Skeletal muscle tissue (tissue), 4 donors: ENCODE data around the gene TRIO. TPM values are rescaled to one million over a fixed set of nuclear protein-coding genes. Genes with fewer than 3 reads are reported as not detected.
A peak's percentile ranks its signal among the peaks of the same experiment; 100 is the strongest.

Source experiments
- H3K27ac ChIP-seq: one replicate; pipeline ENCODE4 v1.7.0; 2013; ENCODE audit warnings: mild to moderate bottlenecking, low read depth, low read length, inconsistent platforms
- H3K27me3 ChIP-seq, 3 donors: one replicate each; pipeline ENCODE4 v1.7.0; 2013; ENCODE audit warnings: low read length in 3 of 3; ENCODE audit not compliant: control insufficient read depth in 3 of 3, insufficient read depth in 3 of 3
- H3K36me3 ChIP-seq, 3 donors: one replicate each; pipeline ENCODE4 v1.7.0; 2013; ENCODE audit warnings: low read length in 3 of 3; ENCODE audit not compliant: control insufficient read depth in 3 of 3, insufficient read depth in 3 of 3
- H3K4me1 ChIP-seq, 3 donors: one replicate each; pipeline ENCODE4 v1.7.0; 2013; ENCODE audit warnings: low read length in 3 of 3, mild to moderate bottlenecking in 3 of 3; ENCODE audit not compliant: control insufficient read depth in 3 of 3, insufficient read depth in 3 of 3
- H3K4me3 ChIP-seq, 3 donors: one replicate each; pipeline ENCODE4 v1.7.0; 2013; ENCODE audit warnings: low read length in 3 of 3
- H3K9ac ChIP-seq, 3 donors: one replicate each; pipeline ENCODE4 v1.7.0; 2013; ENCODE audit warnings: low read length in 3 of 3, mild to moderate bottlenecking in 3 of 3, moderate library complexity in 2 of 3, low read depth in 1 of 3
- H3K9me3 ChIP-seq, 3 donors: one replicate each; pipeline ENCODE4 v1.7.0; 2013; ENCODE audit warnings: low read length in 3 of 3; ENCODE audit not compliant: control insufficient read depth in 3 of 3
- total RNA-seq: library from RNA; depleted of rRNA; stranded (reverse); fragments of >200 nt; gene quantifications from one replicate; pipeline ENCODE4 v1.2.3, GENCODE V29; 2014
- donor health status: Osteomylitis.

The TRIO gene
- total RNA-seq, 1 donor from 2014 or later, result 200 TPM

DNA sequence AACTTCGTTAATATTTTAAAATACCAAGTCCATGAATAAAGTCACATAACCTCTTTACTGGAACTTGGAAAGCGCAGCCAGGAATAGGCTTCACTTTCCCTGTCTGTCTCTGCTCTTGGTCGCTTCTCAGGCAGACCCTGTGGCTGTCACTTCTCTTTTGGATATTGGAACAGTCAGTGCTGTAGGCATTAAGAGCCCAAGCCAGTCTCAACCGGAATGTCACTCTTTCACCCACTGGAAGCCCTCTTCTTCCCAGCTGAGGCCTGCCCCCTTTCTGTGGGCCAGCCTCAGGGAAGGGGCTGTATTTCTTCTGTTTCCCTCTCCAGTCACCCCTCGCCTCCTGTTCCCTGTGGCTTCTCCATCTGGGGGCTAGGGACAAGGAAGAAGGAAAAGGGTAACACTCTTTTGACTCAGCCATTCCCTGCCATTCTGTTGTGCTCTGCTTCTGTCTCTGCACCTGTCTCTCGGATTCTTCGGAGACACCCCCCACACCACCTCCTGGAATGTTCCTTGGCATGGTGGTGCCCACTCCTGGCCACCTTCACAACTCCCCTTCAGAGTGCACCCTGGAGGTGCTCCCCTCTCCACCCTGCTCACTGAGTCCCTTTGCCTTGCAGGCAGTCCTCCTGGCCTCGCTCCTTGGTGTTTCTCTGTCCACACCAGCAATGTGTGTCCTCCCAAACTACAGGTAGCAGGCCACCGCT, 103.4 kb downstream of the TRIO start:
- peaks cover 44 to 59% (median 52%) of the 10 kb centered on the region in 3 donors for H3K4me1 ChIP-seq

GRCh38 chr5:14247054-14247386, 103.9 kb downstream of the TRIO start:
- peaks cover 47 to 62% (median 49%) of the 10 kb centered on the region in 3 donors for H3K4me1 ChIP-seq
- no peaks in the 10 kb centered on the region for H3K36me3 ChIP-seq
- no peak overlapping the region for H3K27ac ChIP-seq
- no peak overlapping the region for H3K9ac ChIP-seq
- no peaks in the 10 kb centered on the region for H3K9me3 ChIP-seq
- H3K27me3 ChIP-seq, result no peaks in the 10 kb centered on the region
- H3K4me3 ChIP-seq, result no peak overlapping the region

More for the DNA sequence above, 103.4 kb downstream of the TRIO start:
- Histone ChIP-seq H3K4me3 (no peak overlapping the region), H3K9me3 (no peaks in the 10 kb centered on the region), H3K36me3 (no peaks in the 10 kb centered on the region), H3K27ac (no peak overlapping the region), H3K9ac (peak overlapping the region in 2 of 3 donors; percentile 45 to 51), H3K27me3 (no peaks in the 10 kb centered on the region)

GRCh38 chr5:14249258-14250082, 106.3 kb downstream of the TRIO start:
- Histone ChIP-seq H3K36me3 (no peaks in the 10 kb centered on the region), H3K9ac (no peak overlapping the region), H3K4me3 (no peak overlapping the region), H3K27me3 (no peaks in the 10 kb centered on the region), H3K9me3 (no peaks in the 10 kb centered on the region), H3K27ac (no peak overlapping the region), H3K4me1 (peaks cover 38 to 49% (median 46%) of the 10 kb centered on the region in 3 donors)

GRCh38 chr5:14250084-14250695, 107.0 kb downstream of the TRIO start:
- Histone ChIP-seq H3K4me1 (peaks cover 31 to 44% (median 40%) of the 10 kb centered on the region in 3 donors), H3K9ac (peak overlapping the region in 2 of 3 donors; percentile 17 to 36), H3K36me3 (no peaks in the 10 kb centered on the region), H3K27ac (peak overlapping the region; percentile 60), H3K27me3 (no peaks in the 10 kb centered on the region), H3K9me3 (no peaks in the 10 kb centered on the region), H3K4me3 (peak overlapping the region in 2 of 3 donors; percentile 46 to 63)

DNA sequence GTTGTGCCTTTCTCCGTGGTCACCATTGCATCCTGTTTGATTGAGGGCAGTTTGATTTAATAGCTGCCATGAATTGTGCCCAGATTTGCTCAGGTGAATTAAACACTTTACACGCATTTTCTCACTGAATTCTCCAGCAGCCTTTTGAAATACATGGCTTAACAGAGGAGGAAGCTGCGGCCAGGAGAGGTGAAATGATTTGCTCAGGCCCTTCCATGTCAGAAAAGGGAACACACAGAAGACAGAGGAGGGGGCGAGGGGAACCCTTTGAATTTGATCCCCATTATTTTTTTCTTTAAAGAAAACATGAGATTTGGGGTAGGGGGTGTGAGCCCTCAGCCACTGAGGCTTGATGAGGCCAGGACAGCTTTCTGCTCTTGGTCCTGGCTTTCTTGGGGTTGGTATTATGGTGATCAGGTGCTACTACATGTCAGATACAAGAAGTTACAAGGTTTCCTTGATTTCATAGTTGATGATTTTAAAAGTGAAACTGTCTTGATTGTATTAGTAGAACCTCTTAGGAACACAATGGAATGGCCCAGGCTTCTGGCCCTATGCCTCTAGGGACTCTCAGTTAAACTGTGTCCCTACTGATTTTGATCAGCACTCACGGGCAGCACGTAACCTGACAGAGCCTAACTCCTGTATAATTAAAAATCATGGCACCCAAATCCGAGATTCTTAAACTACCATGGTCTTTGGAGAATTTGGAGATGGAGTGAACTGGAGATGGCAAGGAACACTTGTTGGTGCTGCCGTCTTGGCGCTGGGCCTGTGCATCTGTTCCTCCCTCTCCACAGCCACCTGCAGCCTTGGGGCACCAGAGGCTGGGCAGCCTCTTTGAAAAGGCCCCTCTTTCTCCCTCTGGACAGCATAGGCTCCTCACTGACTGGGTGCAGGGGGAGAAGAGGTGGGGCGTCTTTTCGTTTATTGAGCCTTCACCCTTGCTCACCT, 107.9 kb downstream of the TRIO start:
- Histone ChIP-seq H3K9ac (no peak overlapping the region), H3K4me3 (no peak overlapping the region), H3K9me3 (no peaks in the 10 kb centered on the region), H3K27me3 (no peaks in the 10 kb centered on the region), H3K36me3 (no peaks in the 10 kb centered on the region), H3K4me1 (peaks cover 23 to 38% (median 33%) of the 10 kb centered on the region in 3 donors), H3K27ac (peak overlapping the region; percentile 60)

GRCh38 chr5:14251733-14252132, 108.6 kb downstream of the TRIO start:
- H3K9ac ChIP-seq, result no peak overlapping the region
- H3K4me3 ChIP-seq, result no peak overlapping the region
- H3K9me3 ChIP-seq, result no peaks in the 10 kb centered on the region
- no peak overlapping the region for H3K27ac ChIP-seq
- H3K36me3 ChIP-seq, result peaks cover 0 to under 1% (median 0%) of the 10 kb centered on the region in 3 donors
- peaks cover 23 to 36% (median 27%) of the 10 kb centered on the region in 3 donors for H3K4me1 ChIP-seq
- no peaks in the 10 kb centered on the region for H3K27me3 ChIP-seq

DNA sequence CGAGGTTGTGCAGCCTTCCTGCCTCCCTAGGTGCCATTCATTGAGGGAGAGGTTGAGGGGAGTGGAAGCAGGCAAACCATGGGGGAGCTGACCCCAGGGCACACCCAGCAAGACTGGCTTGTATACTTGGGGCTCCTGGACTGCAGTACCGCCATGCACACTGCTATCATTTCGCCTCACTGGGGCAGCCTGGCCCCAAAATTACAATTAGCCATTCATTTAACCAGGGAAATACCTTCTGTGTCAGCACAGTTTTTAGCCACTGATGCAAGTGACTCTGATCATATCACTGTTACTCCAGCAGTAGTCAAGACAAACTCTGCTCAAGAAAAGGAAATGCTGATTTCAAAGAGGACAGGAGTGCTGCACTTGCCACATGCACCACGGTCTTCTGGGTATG, 109.7 kb downstream of the TRIO start:
- Histone ChIP-seq H3K4me3 (no peak overlapping the region), H3K4me1 (peaks cover 28 to 39% (median 29%) of the 10 kb centered on the region in 3 donors), H3K27ac (no peak overlapping the region), H3K27me3 (no peaks in the 10 kb centered on the region), H3K9ac (no peak overlapping the region), H3K9me3 (no peaks in the 10 kb centered on the region), H3K36me3 (peaks cover 0 to 3% (median 0%) of the 10 kb centered on the region in 3 donors)

GRCh38 chr5:14254686-14255085, 111.5 kb downstream of the TRIO start:
- H3K9me3 ChIP-seq, result no peaks in the 10 kb centered on the region
- H3K4me3 ChIP-seq, result no peak overlapping the region
- H3K27me3 ChIP-seq, result no peaks in the 10 kb centered on the region
- peak overlapping the region; percentile 32 for H3K27ac ChIP-seq
- no peak overlapping the region for H3K9ac ChIP-seq
- peaks cover 31 to 38% (median 35%) of the 10 kb centered on the region in 3 donors for H3K4me1 ChIP-seq
- H3K36me3 ChIP-seq, result peaks cover 0 to 3% (median 0%) of the 10 kb centered on the region in 3 donors

GRCh38 chr5:14256026-14256690, 113.0 kb downstream of the TRIO start:
- H3K4me3 ChIP-seq, result no peak overlapping the region
- H3K9ac ChIP-seq, result no peak overlapping the region

More at GRCh38 chr5:14256026-14256690, 113.0 kb downstream of the TRIO start:
- peaks cover 19 to 35% (median 28%) of the 10 kb centered on the region in 3 donors for H3K4me1 ChIP-seq
- H3K36me3 ChIP-seq, result peaks cover 0 to 3% (median 0%) of the 10 kb centered on the region in 3 donors
- H3K9me3 ChIP-seq, result no peaks in the 10 kb centered on the region
- no peak overlapping the region for H3K27ac ChIP-seq
- no peaks in the 10 kb centered on the region for H3K27me3 ChIP-seq
